D341Med (cell line): ENCODE data around the gene H1-8.
"Not testable (repeated sequence)": the region's sequence is repeated elsewhere in the genome, so short reads cannot be mapped to it uniquely, and the experiment has no call there.

Source experiments
- DNase-seq: peaks from one replicate; pipeline ENCODE4 v3.0.0; 2012; ENCODE audit warnings: low spot score

The H1-8 gene, protein sequence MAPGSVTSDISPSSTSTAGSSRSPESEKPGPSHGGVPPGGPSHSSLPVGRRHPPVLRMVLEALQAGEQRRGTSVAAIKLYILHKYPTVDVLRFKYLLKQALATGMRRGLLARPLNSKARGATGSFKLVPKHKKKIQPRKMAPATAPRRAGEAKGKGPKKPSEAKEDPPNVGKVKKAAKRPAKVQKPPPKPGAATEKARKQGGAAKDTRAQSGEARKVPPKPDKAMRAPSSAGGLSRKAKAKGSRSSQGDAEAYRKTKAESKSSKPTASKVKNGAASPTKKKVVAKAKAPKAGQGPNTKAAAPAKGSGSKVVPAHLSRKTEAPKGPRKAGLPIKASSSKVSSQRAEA

GRCh38 chr3:129543156-129543790, at the start of gene H1-8:
Gene H1-8, plus strand, starts transcription at chr3:129543175. Its CDS starts 44 bp downstream, at chr3:129543219.
- no peak for DNase-seq

GRCh38 chr3:129493206-129493605, 49.8 kb upstream of the H1-8 start:
- no peak for DNase-seq

- DNase-seq, result not testable (repeated sequence)
These were observed 48.5 kb upstream of the H1-8 start for GRCh38 chr3:129494499-129494898.

DNA sequence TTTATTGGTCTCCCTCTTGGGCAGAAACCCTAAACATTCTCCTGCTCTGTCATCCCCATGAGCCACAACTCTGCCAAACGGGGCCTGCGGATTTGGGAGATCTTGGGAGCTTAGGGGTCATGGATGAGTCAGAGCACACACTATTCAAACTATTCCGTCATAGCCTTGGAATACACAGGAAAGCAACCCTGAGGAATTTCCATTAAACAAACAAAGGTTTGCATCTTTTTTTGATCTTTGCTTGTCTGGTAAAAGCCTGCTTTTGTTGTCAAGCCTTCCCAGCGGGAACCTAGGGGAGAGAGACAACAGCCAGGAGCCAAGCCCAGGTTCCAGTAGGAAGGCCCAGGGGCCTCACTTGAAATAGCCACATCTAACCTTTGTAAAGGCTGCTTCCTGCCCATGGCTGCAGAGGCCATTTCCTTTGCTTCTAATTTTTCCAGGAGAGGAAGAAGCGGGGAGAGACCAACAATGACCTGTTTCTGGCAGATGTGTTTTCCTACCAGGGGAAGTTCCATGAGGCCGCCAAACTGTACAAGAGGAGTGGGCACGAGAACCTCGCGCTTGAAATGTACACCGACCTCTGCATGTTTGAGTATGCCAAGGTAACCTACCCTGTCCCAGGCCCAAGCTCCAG, 47.9 kb upstream of the H1-8 start:
- not testable (repeated sequence) for DNase-seq

GRCh38 chr3:129497876-129498275, 45.1 kb upstream of the H1-8 start:
- DNase-seq, result not testable (repeated sequence)

GRCh38 chr3:129498603-129499488, 44.1 kb upstream of the H1-8 start:
- not testable (repeated sequence) for DNase-seq

DNA sequence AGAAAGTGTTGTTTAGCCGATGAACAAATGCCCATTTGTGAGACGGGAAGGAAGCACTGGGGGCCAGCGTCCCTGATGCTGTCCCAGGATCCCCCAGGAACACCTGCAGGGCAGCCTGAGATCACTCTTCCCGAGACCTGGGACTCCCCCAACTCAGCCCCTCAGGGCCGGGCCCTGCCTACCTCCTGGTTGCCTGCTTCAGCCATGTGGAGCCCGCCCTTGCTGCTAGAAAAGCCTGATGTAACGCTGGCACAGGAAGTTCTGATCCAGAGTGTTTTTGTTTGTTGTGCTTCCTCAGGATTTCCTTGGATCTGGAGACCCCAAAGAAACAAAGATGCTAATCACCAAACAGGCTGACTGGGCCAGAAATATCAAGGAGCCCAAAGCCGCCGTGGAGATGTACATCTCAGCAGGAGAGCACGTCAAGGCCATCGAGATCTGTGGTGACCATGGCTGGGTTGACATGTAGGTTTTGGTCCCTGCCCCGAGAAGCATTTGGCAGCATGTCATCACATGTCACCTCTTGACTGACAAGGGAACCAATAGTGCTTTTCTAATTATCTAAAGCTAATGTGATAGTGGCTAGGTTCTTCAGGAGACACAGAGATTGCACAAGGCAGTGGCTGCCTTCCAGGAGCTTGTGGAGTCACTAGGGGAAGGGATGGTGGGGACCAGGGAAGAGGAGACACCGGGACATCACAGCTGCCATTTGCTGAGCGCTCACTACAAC, 43.2 kb upstream of the H1-8 start:
- DNase-seq, result not testable (repeated sequence)

- DNase-seq, result no peak
These were observed 42.7 kb upstream of the H1-8 start for GRCh38 chr3:129500334-129500658.

- DNase-seq, result no peak
These were observed 41.3 kb upstream of the H1-8 start for GRCh38 chr3:129501630-129502029.

DNA sequence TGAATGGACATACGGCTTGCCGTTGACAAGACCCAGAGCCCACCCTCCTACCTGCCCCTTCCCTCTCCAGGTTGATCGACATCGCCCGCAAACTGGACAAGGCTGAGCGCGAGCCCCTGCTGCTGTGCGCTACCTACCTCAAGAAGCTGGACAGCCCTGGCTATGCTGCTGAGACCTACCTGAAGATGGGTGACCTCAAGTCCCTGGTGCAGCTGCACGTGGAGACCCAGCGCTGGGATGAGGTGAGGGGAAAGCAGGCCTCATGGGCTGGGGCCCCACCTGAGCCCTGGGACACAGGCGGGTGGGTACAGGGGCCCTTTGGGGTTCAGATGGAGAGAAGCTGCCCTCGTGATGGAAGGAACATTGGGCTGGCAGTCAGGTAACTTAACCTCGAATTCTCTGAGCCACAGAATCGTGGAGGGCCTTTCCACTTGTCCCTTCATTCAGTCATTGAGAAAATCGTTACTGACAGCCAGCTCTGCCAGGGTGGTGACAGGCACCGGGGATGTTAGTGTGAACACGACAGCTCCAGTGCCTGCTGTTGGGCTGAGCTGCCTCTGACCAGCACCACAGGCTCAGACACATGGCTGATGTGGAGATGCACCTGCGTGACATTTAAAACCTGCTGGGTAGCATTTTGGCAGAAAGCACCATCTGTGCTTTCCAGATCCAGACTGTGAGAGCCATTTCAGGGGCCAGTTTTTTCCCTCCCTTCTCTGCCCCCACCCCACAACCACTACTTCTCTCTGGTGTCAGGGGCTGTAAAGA, 40.1 kb upstream of the H1-8 start:
- no peak for DNase-seq

DNA sequence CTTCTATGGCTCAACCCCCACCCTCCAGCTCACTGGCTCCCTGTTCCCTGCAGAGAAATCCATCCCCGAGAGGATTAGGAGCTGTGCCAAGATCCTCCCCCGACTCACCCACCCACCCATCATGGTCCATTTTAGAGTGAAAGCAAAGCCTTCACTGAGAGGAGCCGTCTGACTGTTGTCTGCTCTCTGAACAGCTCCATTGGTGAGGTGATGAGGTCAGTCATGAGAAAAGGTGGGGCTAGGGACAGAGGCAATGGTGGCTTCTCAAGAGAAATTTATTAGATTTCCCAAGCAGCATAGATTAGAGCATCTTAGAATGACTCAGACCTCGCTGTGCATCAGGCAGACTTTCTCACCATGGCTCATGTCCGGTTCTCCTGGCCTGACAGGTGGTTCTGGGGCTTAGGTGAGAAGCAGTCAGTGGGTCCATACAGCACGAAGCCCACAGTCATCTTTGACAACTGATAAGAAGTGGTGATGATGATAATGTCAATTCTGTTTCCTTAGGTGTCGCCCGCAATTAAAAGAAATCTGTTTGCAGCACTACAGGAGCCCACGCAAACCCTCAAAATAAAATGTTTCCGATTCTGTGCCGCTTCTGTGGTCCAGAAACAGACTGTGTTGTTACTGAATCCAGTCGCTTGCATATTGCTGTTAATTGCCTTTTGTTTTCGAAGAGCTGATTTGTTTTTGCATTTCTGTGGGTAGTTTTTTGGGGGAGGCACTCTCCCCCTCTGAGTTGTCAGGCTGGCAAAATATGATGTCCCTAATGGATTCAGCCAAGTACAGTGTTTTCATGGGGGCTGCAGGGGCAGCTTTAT, 39.3 kb upstream of the H1-8 start:
- peak; percentile 73 for DNase-seq

GRCh38 chr3:129504471-129505100, 38.4 kb upstream of the H1-8 start:
- DNase-seq, result no peak

- DNase-seq, result no peak
These were observed 37.6 kb upstream of the H1-8 start for GRCh38 chr3:129505341-129505740.

DNA sequence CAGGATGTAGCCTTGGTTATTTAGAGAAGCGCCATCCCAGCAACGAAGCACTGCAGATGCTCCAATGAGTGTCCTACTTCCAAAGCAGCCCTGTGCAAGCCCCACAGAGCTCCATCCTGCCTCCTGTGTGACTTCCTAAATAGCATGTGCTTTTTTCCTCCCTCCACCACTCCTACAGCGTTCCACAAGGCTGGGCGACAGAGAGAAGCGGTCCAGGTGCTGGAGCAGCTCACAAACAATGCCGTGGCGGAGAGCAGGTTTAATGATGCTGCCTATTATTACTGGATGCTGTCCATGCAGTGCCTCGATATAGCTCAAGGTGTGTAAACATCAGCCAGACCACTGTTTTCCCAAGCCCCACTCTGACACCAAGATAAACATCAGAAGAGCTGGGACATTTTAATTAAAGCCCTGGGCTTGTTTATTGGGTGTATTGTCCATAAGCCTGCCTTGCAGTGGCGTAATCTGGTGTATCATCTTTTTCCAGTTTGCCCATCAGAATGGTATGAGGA, 36.7 kb upstream of the H1-8 start:
- no peak for DNase-seq

- DNase-seq, result no peak
These were observed 35.7 kb upstream of the H1-8 start for GRCh38 chr3:129507181-129507831.

DNA sequence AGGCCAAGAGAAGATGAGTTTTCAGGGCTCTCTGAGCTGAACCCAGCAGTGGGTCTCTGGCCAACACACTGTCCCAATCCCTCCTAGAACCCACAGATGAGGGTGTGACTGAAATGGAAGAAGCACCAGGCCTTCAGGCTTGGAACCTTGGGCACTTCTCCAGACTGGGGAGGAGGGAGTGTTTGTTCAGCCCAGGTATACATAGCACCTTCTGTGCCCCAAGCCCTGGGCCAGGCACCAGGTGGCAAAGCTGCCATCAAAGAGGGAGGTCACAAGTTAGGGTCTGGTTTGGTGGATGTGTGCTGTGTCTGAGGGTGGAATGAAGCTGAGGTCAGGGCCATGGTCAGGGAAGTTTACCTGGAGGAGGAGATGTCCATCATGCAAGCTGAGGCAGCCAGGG, 30.4 kb upstream of the H1-8 start:
- DNase-seq, result no peak

DNA sequence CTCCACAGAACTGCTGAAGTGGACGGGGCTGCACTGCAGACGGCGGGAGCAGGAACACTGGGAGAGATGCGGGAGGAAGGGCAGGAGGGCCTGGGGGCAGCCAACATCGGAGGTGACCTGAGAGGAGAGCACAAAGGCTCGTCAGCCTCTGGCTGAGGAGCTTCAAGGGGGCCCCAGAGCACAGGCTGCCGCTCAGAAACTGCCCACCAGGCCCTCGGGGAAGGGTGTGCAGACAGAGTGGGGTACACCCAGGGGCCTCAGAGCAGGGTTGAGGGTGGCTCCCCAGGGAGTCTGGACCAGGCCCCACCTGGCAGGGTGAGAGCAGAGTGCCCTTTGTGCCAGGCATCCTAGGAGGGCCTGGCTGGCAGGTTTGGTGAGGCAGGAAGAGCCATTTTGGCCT, 29.3 kb upstream of the H1-8 start:
- DNase-seq, result no peak

DNA sequence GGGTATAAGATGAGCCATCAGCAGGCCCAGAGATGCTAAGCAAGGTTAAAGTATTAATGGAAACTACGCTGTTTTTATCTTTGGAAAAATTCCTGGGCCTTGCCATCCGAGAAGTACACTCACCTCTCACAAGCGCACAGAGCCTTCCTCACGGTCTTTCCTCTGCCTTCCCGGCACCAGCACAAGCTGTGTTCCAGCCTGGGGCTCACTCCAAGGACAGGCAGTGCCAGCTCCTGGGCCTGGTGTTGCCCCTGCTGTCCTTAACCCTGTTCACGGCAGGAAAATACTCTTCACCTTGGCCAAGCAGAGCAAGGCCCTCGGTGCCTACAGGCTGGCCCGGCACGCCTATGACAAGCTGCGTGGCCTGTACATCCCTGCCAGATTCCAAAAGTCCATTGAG, 28.9 kb upstream of the H1-8 start:
- DNase-seq, result no peak

DNA sequence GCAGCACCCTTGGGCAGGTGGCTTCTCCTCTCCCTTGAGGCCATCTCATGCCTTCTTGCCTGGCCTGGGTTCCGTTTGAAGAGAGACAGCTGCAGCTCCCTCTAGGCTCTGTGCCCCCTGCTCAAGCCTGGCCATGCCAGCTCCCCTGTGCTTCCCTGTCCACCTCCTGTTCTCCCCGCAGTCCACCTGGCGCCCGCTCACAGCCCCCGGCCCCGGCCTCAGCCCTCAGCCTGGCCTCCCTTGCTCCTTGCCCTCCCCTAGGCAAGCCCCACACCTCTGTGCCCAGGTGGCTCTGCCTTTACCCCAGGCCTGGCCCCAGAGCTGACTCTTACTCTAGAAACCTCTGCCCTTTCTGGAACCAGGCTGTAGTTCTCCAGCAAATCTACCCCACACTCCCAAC, 28.4 kb upstream of the H1-8 start:
- no peak for DNase-seq
